Adrenal gland (tissue), 12 donors: ENCODE results near the gene NCAM2. TPM values are rescaled to one million over a fixed set of nuclear protein-coding genes. Genes with fewer than 3 reads are reported as not detected.

Source experiments
- DNase-seq, 7 donors: peaks; one replicate each; pipeline ENCODE4 v3.0.0-alpha.2; 2019 to 2020
- H3K27ac ChIP-seq, 5 donors: fragments of 200-600 bp; sonication (generic) in 4 of 5; 1 replicate in 3 of 5; 2 replicates in 2 of 5; pipeline versions ENCODE4 v1.5.1 to v1.8.0; 2016 to 2020; ENCODE audit warnings: mild to moderate bottlenecking in 1 of 5
- H3K27me3 ChIP-seq: fragments of 200-600 bp; 2 replicates; pipeline ENCODE4 v1.8.0; 2021
- H3K36me3 ChIP-seq, 2 donors: fragments of 200-600 bp; replicated peaks in 1 of 2; 1 replicate in 1 of 2; 2 replicates in 1 of 2; pipeline versions ENCODE4 v1.5.1 to v1.8.0; 2018 to 2022
- H3K4me1 ChIP-seq, 2 donors: fragments of 200-600 bp; replicated peaks in 1 of 2; 1 replicate in 1 of 2; 2 replicates in 1 of 2; pipeline versions ENCODE4 v1.5.1 to v1.8.0; 2018 to 2021
- H3K4me3 ChIP-seq, 4 donors: fragments of 200-600 bp; sonication (generic) in 3 of 4; one replicate each; pipeline ENCODE4 v1.5.1; 2016 to 2018
- H3K9me3 ChIP-seq, 3 donors: fragments of 200-600 bp; sonication (generic) in 1 of 3; replicated peaks in 1 of 3; 1 replicate in 2 of 3; 2 replicates in 1 of 3; pipeline versions ENCODE4 v1.5.1 to v1.8.0; 2016 to 2021
- CTCF ChIP-seq, 6 experiments: fragments of 450-650 bp in 4 of 6; fragments of 200-600 bp in 2 of 6; sonication (generic) in 1 of 6; IDR thresholded peaks; 1 replicate in 5 of 6; 2 replicates in 1 of 6; pipeline versions ENCODE4 v1.5.1 to v1.8.0; 2016 to 2021; ENCODE audit warnings: antibody characterized with exemption in 6 of 6, mild to moderate bottlenecking in 2 of 6, moderate library complexity in 1 of 6
- POLR2A ChIP-seq, 2 donors: fragments of 450-650 bp; IDR thresholded peaks; one replicate each; pipeline ENCODE4 v1.6.1; 2017; ENCODE audit warnings: antibody characterized with exemption in 2 of 2, mild to moderate bottlenecking in 2 of 2, moderate library complexity in 1 of 2
- WGBS, 4 donors: extraction: QIAGEN DNeasy Blood & Tissue Kit in 2 of 4; methylation state at CpG; one replicate each; pipeline versions ENCODE4 v1.1.5 to v1.1.7; 2013 to 2017; 5-methylcytosine and 5-hydroxymethylcytosine counted together
- intact Hi-C, 2 donors: fragments of 100-400 bp; cut with DNase I; formaldehyde crosslinking; loops; one replicate each; pipeline versions ENCODE4 v1.14.1 to v1.15.0; 2022 to 2023
- polyA plus RNA-seq, 3 donors: library from polyadenylated mRNA; stranded (reverse); fragments of 200-250 nt in 2 of 3; fragments of 350-450 nt in 1 of 3; fragmentation: Illumina TruSeq in 1 of 3; extraction: RNeasy Lipid Tissue Mini Kit (QIAGEN cat#74804) in 1 of 3; gene quantifications; one replicate each; pipeline ENCODE4 v1.2.3, GENCODE V29; 2013 to 2014
- total RNA-seq, 9 donors: library from RNA; depleted of rRNA in 4 of 9; stranded (reverse); fragments of >200 nt in 4 of 9; fragments of 120-200 nt in 1 of 9; fragmentation: NEBNext Ultra II Directional in 1 of 9; extraction: Animal tissue kit (Norgen Biotek cat#: 25700) in 1 of 9; gene quantifications; one replicate each; pipeline versions ENCODE4 v1.1.0 to v1.2.4, GENCODE V29; 2013 to 2023
- donor health status: healthy with polysubstance abuse.
- donor health status: Bipolar disorder and iron deficiency.
- donor health status: DM: yes; HTN: yes; CAD: no.
- donor health status: DM: no; HTN: no; CAD: no.
- donor health status: DM: no; HTN: no; CAD: no.
- donor health status: DM: yes; HTN: yes; CAD: no.

Gene NCAM2
- total and polyA plus RNA-seq, 12 donors, result 2.2 to 59.4 (median 18.9) TPM

- peaks cover 5 to 6% of the 10 kb centered on the region in 2 donors for H3K4me1 ChIP-seq
- H3K9me3 ChIP-seq, result no peaks in the 10 kb centered on the region
- no peak overlapping the region for H3K4me3 ChIP-seq
- DNase-seq, result no peak
- H3K36me3 ChIP-seq, result no peaks in the 10 kb centered on the region
- no peak for TF ChIP-seq POLR2A (IDR thresholded peaks at IDR 0.05)
- TF ChIP-seq CTCF (IDR thresholded peaks at IDR 0.05), result no peak
- WGBS, 4 donors, result 78 to 91% (median 80%) methylated on average over 3 of the region's 3 CpGs
- no peaks in the 10 kb centered on the region for H3K27me3 ChIP-seq
- intact Hi-C loops, result no loop called here
- no peak overlapping the region for H3K27ac ChIP-seq
Observed at GRCh38 chr21:21074305-21074704, 76.1 kb downstream of the NCAM2 start.

DNA sequence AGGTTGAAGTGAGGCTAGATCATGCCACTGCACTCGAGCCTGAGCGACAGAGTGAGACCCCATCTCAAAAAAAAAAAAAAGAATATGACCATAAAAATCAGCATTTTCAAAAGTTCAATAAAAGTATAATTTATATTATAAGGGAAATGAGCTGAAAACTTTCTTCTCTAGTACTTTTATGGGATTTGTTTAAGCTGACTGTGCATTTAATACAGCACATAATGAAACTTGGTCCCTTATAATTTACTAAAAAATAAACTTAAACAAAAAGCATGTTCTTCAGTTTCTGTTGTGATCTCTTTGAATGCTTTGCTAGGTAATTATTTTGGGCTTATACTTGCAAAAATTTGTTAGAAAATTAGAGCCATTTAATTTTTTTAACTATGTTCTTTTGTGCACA lies 77.8 kb downstream of the NCAM2 start:
- intact Hi-C loops, result no loop called here
- H3K27ac ChIP-seq, result peak overlapping the region in 2 of 5 donors; percentile 67 to 74
- peak overlapping the region in 2 of 4 donors; percentile 12 to 27 for H3K4me3 ChIP-seq
- no peaks in the 10 kb centered on the region for H3K27me3 ChIP-seq
- no peaks in the 10 kb centered on the region for H3K36me3 ChIP-seq
- TF ChIP-seq POLR2A (IDR thresholded peaks at IDR 0.05) (no peak), CTCF (IDR thresholded peaks at IDR 0.05) (no peak)
- DNase-seq, result no peak
- H3K9me3 ChIP-seq, result no peaks in the 10 kb centered on the region
- WGBS, 4 donors, result 85 to 94% (median 86%) methylated on average over 2 of the region's 2 CpGs
- H3K4me1 ChIP-seq, result peaks cover 5 to 6% of the 10 kb centered on the region in 2 donors

- TF ChIP-seq CTCF (IDR thresholded peaks at IDR 0.05), result no peak
- TF ChIP-seq POLR2A (IDR thresholded peaks at IDR 0.05), result no peak
- Histone ChIP-seq H3K9me3 (no peaks in the 10 kb centered on the region), H3K27me3 (no peaks in the 10 kb centered on the region), H3K4me3 (peak overlapping the region in 2 of 4 donors; percentile 12 to 27), H3K4me1 (peaks cover 5 to 6% of the 10 kb centered on the region in 2 donors), H3K36me3 (no peaks in the 10 kb centered on the region), H3K27ac (peak overlapping the region in 4 of 5 donors; percentile 43 to 74 (median 62))
- DNase-seq, result no peak
- WGBS, 4 donors, result 31 to 41% (median 37%) methylated on average over 4 of the region's 4 CpGs
- intact Hi-C loops, result no loop called here
Observed at GRCh38 chr21:21076491-21076890, 78.3 kb downstream of the NCAM2 start.

DNA sequence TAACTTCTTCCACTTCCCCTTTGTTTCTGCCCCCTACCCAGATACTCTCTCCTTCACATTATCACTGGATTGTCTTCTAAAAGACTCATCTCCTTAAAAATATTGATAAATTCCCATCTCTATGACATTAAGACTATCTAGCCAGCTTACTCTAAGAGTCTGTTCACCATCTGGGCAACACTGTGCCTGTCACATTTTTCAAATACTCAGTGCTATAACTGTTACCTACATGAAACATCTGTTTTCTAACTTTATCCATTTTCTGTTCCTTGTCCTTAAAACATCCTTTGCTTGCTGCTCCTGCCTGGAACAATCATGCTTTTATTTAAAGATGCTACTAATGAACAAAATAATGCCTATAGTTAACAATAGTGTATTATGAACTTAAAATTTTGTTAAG lies 81.4 kb downstream of the NCAM2 start:
- Histone ChIP-seq H3K4me3 (no peak overlapping the region), H3K27ac (no peak overlapping the region), H3K9me3 (no peaks in the 10 kb centered on the region), H3K27me3 (no peaks in the 10 kb centered on the region), H3K4me1 (peaks cover 5 to 6% of the 10 kb centered on the region in 2 donors), H3K36me3 (no peaks in the 10 kb centered on the region)
- intact Hi-C loops, result no loop called here
- DNase-seq, result no peak
- TF ChIP-seq CTCF (IDR thresholded peaks at IDR 0.05) (no peak), POLR2A (IDR thresholded peaks at IDR 0.05) (no peak)
